DMS79 treated with DMSO at 0.1 percent for 48 hours (cell line): ENCODE data around the gene LRGUK.

Experiments
- DNase-seq: peaks from one replicate; lab custom pipeline; 2025; lab: John Stamatoyannopoulos, UW

Gene LRGUK

DNA sequence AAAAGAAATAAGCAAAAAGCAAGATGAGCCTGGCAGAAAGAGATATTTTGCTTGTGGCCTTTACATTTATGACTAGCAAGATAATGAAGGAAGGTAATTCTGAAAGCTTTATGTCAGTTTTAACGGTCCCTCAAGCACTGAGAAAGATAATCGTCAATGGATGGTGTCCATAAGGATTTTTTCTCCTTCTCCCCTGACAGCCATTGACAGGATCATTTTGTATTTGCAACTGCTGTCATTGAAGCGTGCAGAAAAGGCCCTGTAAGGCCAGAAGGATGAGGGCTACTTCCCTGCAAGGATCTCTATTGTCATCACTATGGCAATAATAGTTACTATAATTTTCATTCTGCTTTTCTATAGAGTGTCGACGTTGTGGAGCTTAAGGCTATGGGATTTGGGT is 994 bp upstream of the LRGUK start:
- DNase-seq: peak; percentile 41

DNA sequence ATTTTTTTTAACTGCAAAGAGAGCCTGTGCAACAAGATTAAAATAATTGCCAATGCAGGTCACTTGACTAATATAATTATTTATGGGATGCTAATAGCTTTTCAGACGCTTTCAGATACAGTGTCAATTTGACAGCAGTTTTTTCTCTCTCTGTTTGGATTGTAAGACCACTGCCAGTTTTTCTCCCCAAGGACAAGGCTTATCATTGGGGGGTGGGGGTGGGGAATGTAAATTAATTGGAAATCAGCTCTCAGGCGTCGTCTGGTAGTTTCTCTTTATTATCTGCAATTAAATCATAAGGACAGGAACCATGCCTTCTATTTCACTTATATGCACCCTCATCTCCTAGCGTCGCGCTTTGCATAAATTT is 559 bp upstream of the LRGUK start:
- no peak for DNase-seq

DNA sequence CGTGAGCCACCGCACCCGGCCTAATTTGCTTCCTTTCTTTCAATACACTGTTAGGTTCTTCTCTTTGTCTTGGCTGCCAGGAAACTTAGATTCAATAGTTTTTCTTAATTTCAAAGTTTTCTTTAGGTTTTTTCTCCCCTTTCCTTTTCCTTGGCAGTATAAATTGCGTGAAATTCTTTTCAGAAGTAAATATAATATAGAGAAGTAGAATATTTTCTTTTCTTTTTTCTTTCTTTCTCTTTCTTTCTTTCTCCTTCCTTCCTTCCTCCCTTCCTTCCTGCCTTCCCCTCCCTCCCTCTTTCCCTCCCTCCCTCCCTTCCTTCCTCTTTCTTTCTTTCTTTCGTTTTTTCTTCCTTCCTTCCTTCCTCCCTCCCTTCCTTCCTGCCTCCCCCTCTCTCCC is 1.7 kb downstream of the LRGUK start:
- no peak for DNase-seq

GRCh38 chr7:134129856-134130523 is 2.9 kb downstream of the LRGUK start:
- no peak for DNase-seq

DNA sequence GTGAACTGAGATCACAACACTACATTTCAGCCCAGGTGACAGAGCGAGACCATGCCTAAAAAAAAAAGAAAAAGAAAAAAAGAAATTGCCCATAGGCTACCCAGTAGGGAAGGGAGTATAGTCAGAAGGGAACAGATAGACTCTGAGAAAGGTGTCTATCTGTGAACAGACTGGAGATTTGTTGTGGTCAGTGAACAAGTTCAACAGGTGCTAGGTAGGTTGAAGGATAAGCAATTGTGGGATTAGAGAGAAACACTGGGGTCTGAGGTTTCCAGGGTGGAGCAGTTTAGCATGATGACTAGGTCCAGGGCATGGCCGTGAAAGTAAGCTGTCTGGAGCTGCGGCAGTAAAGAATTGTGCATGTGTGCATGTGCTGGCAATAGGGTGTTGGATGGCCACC is 6.9 kb downstream of the LRGUK start:
- DNase-seq: no peak

GRCh38 chr7:134140889-134141867 is 14.0 kb downstream of the LRGUK start:
- no peak for DNase-seq

GRCh38 chr7:134141868-134142264 is 14.7 kb downstream of the LRGUK start:
- DNase-seq: no peak

DNA sequence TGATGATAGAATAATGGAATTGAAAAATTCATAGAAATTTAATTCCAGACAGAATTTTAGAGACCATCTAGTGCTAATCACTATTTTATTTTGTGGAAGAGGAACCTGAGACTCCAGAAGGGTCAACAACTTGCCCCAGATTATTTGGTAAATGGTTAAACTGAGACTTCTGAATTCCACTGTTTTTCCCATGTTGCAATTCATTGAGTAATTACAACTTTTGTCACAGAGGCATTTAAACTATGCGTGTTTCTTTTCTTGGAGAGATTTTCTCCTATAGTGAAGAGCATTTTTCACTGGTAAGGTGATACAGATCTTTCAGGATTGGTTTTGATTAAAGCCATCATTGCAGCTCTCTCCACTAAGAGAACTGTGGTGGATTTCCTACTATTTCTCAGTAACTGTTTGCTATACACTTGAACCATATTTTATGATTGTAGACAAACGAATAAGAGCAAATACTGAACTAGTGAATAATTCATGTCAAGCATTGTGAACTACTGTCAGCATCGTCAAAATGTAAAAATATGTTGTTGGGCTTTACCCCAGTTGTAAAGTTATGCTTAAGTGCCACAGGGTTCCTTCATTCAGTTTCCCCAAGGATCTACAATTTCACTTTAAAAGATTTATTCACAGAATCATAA is 26.5 kb downstream of the LRGUK start:
- DNase-seq: no peak

DNA sequence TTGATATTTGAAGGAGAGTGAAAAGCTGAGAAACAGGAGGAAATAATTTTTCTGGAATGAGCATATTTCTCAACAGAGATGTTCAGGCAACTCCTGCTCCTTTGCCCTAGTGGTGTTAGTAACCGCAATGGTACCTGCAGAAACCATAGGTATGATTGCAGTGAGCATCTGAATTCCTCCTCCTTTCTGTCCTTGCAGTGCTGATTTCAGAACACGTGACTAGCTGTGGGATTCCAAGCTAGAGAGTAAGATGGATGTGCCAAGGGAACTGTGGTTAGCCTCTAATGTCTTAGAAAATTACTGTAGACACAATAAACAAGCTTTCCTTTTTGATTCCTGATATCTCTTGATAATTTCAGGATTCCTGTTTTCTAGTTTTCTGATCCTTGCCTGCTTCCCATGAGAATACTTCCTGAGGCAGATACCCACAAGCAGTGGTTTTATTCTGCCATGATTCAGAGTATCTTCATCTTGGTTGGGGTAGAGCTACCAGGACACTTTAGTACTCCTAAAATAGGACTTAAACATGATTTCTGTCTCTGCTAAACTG is 27.5 kb downstream of the LRGUK start:
- DNase-seq: no peak

- no peak for DNase-seq
These were observed 28.1 kb downstream of the LRGUK start for GRCh38 chr7:134155206-134155605.

GRCh38 chr7:134155871-134156270 is 28.7 kb downstream of the LRGUK start:
- no peak for DNase-seq

- DNase-seq: no peak
These were observed 38.1 kb downstream of the LRGUK start for GRCh38 chr7:134165252-134165651.

DNA sequence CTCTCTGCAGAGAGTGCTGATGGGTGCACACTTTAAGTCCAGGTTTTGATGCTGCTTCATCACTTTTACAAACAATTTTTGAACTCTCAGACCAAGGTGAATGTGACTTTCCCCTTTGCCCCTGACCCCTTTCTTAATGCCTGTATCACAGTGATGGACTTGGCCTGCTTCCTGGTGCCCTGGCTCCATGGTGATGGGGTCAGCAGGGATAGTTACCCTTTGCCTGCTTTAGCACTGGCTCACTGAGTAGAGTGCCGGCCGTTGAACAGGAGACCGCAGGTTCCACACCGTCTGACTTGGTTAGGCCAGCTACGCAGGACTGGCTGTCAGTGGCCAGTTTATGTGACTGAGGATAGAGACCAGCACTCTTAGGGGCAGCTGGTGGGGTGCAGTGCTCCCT is 40.1 kb downstream of the LRGUK start:
- DNase-seq: no peak

DNA sequence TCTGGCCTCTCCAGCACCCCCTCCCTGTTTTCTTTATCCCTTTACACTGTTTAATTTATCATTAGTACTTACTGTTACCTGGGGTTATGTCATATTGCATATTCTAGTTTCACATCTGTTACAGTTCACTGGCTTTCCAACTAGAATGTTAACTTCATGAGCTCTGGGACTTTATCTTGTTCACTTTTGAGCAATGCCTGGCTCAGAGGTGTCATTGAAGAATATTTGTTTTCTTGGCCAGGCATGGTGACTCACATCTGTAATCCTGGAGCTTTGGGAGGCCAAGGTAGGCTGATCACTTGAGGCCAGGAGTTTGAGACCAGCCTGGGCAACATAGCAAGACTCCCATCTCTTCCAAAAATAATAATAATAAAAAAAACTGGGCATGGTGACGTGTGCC is 40.7 kb downstream of the LRGUK start:
- DNase-seq: no peak

DNA sequence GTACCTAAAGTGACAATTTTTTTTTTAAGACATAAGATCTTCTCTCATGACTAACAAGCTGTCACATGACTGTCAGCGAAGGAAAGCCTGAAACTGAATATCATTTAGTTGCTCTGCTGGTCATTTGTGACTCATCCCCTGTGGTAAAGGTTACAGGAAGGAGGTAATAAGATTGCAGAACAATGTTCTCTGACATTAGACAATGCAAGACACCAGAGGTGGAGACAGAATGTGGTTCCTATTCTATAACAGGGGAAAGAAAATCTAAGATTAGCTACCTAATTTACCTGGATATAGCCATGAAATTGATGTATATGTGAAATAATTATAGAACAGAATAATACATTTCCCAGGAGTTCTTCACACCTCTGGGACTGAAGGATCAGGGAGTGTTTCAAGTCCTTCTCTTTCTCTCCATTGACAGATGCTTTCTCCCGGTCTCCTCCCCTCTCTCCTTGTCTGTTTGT is 47.7 kb downstream of the LRGUK start:
- no peak for DNase-seq

DNA sequence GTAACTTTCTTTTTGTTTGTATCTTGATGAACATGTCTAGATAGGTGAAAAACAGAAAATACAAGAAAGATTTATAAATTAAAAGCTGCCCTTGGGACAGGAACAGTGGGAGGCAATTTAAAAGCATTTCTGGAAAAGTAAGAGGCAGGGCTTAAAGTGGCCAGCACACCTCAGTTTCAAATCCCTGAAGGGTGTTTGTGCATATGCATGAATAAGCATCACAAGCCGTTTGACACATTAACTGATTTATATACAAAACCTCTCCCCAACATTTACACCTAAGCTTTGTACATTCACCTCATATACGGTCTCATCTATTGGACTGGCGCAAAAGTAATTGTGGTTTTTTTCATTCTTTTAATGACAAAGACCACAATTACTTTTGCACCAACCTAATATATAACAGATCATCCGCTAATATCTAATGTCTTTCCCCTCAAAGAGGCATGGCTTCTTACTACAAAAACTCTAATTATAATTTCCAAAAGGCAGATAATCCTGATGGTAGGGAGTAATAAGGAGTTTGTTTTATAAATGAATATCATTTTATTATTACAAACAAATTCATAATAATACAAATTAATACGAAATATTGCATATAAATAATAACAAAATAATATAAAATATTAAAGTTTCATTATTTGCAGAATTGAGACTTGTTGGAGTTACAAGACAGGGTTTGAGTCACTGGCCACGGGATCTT is 48.3 kb downstream of the LRGUK start:
- DNase-seq: no peak

DNA sequence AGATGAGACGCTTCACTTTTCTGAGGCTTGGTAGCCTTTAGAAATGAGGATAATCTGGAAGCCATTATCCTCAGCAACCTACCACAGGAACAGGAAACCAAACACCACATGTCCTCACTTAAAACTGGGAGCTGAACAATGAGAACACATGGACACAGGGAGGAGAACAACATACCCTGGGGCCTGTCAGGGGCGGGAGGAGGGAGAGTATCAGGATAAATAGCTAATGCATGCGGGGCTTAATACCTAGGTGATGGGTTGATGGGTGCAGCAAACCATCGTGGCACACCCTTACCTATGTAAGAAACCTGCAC is 48.9 kb downstream of the LRGUK start:
- DNase-seq: no peak

DNA sequence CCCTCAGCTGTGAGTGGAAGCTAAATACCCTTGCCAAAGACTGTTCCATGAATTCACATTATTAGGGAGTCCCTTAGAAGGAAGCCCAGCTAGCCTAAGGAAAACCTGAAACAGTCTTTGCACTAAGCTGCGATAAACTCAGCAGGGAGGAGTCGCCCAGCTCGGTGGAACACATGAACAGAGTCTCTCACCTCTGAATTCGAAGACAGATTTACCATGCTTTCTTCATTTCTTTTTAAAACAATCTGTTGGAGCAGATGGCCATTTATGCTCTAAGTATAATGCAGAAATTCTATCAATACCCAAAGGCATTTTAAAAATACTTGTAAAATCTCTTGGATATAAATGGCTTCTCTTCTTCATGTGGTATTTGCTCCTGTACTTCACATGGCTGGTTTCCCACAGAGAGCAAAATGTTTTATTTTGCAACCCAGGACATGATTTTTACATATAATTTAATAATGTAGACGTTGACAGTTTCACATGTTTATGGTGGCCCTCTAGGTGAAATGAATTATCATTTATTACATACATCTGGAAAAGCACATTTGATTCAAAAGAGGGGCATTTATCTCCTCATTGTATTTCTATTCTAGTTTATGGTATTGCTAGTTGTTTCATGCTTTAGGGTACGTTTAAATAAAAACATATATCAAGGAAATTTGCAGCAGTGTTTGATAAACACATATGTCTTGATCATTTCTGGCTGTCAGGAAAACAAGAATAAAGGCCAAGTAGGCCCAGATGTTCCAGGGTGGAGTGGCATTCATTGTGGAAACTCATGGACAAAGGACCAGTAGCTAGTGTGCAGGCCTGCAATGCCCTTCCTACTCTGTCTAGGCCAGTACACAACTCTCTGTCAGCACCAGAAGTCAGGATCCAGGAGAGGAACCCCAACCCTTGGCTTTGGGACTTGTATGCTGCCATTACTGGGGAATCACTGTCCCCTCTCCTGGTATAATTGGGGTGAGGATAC is 52.2 kb downstream of the LRGUK start:
- no peak for DNase-seq

DNA sequence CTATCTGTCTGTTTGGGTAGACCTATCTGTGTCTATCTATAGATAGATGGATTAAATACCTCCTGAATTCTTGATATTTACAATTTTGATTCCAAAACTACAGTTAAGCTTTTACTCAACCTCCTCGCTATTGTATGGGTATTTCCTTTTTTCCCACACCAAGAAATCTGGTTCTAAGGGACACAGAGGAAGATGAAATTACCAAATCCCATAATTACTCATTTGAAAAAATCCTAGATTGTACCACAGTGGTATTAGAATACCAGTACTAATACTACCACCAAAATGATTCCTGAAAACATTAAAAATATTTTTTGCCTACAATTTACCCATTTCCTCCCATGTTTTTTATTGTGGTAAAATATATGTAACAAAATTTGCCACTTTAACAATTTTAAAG is 53.2 kb downstream of the LRGUK start:
- DNase-seq: no peak

GRCh38 chr7:134182078-134182477 is 54.9 kb downstream of the LRGUK start:
- DNase-seq: no peak

DNA sequence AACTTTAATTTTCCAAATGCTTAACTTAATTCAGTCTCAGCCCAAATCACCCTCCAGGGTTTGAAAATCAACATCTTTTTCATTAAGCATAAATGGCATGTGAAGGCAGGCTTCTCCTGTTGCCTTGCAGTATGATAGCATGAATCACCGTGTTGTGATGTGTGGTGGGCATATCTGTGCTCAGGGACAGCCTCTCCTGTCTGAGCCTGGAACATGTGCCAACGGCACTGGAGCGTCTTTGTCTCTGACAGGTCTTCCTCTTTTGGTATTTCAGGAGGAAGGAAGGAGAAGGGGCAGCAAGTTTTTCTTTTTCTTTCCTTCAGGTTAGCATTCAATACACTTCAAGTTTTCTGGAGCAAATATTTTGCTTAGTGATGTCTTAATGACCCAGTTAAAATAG is 57.6 kb downstream of the LRGUK start:
- no peak for DNase-seq
